Measurements from ENCODE around the gene TNFRSF14.
"Not testable (repeated sequence)": the region's sequence is repeated elsewhere in the genome, so short reads cannot be mapped to it uniquely, and the experiment has no call there.

The TNFRSF14 gene

GRCh38 chr1:2545754-2546514 is 10.2 kb upstream of the TNFRSF14 start:
- TF ChIP-seq CTCF (IDR thresholded peaks at IDR 0.05; ENCODE audit: control extremely low read depth, extremely low read depth, low read depth, missing control alignments), result no peak
- peak; percentile 97 for DNase-seq (ENCODE audit: extremely low spot score)
- ChIA-PET POLR2A (interaction anchor here (0.7 to 3.4 kb wide), 9 partner anchors 10 to 158 kb away, joined by 3 to 12 read pairs (median 4); partner anchors contain the start of genes PANK4, PRXL2B and TNFRSF14), CTCF (interaction anchor here (0.7 to 2.5 kb wide), 5 partner anchors 10 to 326 kb away, joined by 3 to 6 read pairs (median 3); partner anchors contain the start of genes HES5, PRXL2B and TNFRSF14)

- POLR2A ChIA-PET, result interaction anchor here (0.5 to 3.4 kb wide), 11 partner anchors 9 to 347 kb away, joined by 3 to 12 read pairs (median 6); partner anchors contain the start of genes PANK4, PRXL2B and TNFRSF14
- TF ChIP-seq CTCF (IDR thresholded peaks at IDR 0.05; ENCODE audit: control extremely low read depth, extremely low read depth, low read depth, missing control alignments), result no peak
- peak; percentile 86 for DNase-seq (ENCODE audit: extremely low spot score)
- CTCF ChIA-PET, result interaction anchor here (0.7 to 2.5 kb wide), 21 partner anchors 8 to 352 kb away, joined by 3 to 27 read pairs (median 4); partner anchors contain the start of genes FAAP20, HES5, PANK4 and PEX10
Measured at GRCh38 chr1:2546515-2547209, 9.5 kb upstream of the TNFRSF14 start.

- ChIA-PET POLR2A (interaction anchor here (0.5 to 3.4 kb wide), 8 partner anchors 9 to 348 kb away, joined by 3 to 12 read pairs (median 6); partner anchors contain the start of genes PANK4, PRXL2B and TNFRSF14), CTCF (interaction anchor here (0.7 to 2.5 kb wide), 21 partner anchors 9 to 352 kb away, joined by 3 to 27 read pairs (median 5); partner anchors contain the start of genes FAAP20, HES5, PANK4 and PEX10)
- no peak for TF ChIP-seq CTCF (IDR thresholded peaks at IDR 0.05; ENCODE audit: control extremely low read depth, extremely low read depth, low read depth, missing control alignments)
- DNase-seq (ENCODE audit: extremely low spot score), result peak; percentile 68
Measured at GRCh38 chr1:2547210-2548067, 8.7 kb upstream of the TNFRSF14 start.

GRCh38 chr1:2548068-2548589 is 8.0 kb upstream of the TNFRSF14 start:
- CTCF ChIA-PET, result interaction anchor here (0.8 to 2.5 kb wide), 21 partner anchors 8 to 353 kb away, joined by 3 to 27 read pairs (median 6); partner anchors contain the start of genes FAAP20, HES5, PANK4 and PEX10
- peak; percentile 71 for DNase-seq (ENCODE audit: extremely low spot score)
- peak; percentile 92 for TF ChIP-seq CTCF (IDR thresholded peaks at IDR 0.05; ENCODE audit: control extremely low read depth, extremely low read depth, low read depth, missing control alignments)
- POLR2A ChIA-PET, result interaction anchor here (0.6 to 3.4 kb wide), 9 partner anchors 8 to 1441 kb away, joined by 3 to 12 read pairs (median 4); partner anchors contain the start of genes PANK4, PRXL2B and TNFRSF14

- CTCF ChIA-PET, result interaction anchor here (0.7 to 2.5 kb wide), 2 partner anchors 12 to 354 kb away, joined by 3 to 10 read pairs; partner anchors contain the start of gene FAAP20
- DNase-seq (ENCODE audit: extremely low spot score), result not testable (repeated sequence)
- POLR2A ChIA-PET, result interaction anchor here (1.4 to 2.0 kb wide), 2 partner anchors 9 to 28 kb away, joined by 4 to 6 read pairs; no protein-coding TSS in a partner anchor
Measured at GRCh38 chr1:2549367-2550029, 6.7 kb upstream of the TNFRSF14 start.

- ChIA-PET POLR2A (interaction anchor here (1.4 to 2.0 kb wide), 2 partner anchors 8 to 27 kb away, joined by 4 to 6 read pairs; no protein-coding TSS in a partner anchor), CTCF (interaction anchor here (2.5 kb wide), 1 partner anchor 355 kb away, joined by 10 read pairs; the partner anchor contains the start of gene FAAP20)
- not testable (repeated sequence) for DNase-seq (ENCODE audit: extremely low spot score)
Measured at GRCh38 chr1:2550309-2550861, 5.8 kb upstream of the TNFRSF14 start.

GRCh38 chr1:2551544-2551943 is 4.6 kb upstream of the TNFRSF14 start:
- CTCF ChIA-PET; POLR2A ChIA-PET; DNase-seq (ENCODE audit: extremely low spot score): not testable (repeated sequence)

Measured in GM10248 (cell line).